ENCODE results near the gene ATF7.

Gene ATF7

DNA sequence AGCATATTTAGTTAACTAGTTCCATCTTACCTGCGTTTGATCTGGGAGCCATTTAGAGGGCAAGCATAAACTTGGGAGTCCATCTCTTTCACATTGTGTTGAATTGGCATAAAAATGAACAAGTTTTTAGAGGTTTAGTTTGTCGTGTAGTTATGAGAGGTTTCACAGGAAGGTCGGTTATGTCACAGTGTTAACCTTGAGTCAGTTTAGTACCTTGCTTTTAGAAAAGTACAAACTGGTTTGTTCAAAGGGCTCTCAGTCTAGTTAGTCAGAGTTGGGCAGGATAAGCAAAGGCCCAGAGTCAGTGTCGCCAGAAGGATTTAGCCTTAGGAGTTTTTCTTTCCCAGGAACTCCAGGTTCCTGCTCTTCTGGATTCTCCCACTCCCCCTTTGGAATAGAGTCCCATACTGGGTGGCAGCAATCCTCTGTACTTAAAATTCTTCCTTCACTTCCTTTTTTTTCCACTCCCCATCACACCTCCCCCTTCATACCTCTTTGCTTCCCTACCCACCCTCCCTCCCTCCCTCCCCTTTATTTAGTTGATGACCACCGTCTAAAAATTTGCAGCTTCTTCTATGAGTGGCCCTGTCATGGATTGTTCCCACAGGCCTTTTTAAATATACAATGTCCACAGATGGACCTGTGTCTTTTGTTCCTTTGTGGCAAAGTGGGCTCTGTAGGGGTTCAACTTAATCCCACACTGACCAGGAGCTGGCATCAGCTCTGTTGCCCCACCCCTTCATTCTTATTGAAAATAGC lies 162.2 kb downstream of the ATF7 start:
- 71 to 74% methylated on average over 5 of the region's 5 CpGs for WGBS, 2 experiments
- Histone ChIP-seq H3K27me3 (ENCODE audit: control insufficient read depth, insufficient read depth, low read length, poor library complexity, severe bottlenecking) (no peaks in the 10 kb centered on the region), H3K4me3 (ENCODE audit: insufficient read depth, low read depth, low read length) (no peak overlapping the region), H3K9me3 (ENCODE audit: control insufficient read depth, low read length) (no peaks in the 10 kb centered on the region), H3K36me3 (ENCODE audit: control insufficient read depth, insufficient read depth, low read length) (peaks cover 94% of the 10 kb centered on the region), H3K27ac (ENCODE audit: insufficient read depth, low read depth, low read length, poor library complexity, severe bottlenecking) (no peak overlapping the region), H3K4me1 (ENCODE audit: control insufficient read depth, insufficient read depth, low read length) (peaks cover 22% of the 10 kb centered on the region)

DNA sequence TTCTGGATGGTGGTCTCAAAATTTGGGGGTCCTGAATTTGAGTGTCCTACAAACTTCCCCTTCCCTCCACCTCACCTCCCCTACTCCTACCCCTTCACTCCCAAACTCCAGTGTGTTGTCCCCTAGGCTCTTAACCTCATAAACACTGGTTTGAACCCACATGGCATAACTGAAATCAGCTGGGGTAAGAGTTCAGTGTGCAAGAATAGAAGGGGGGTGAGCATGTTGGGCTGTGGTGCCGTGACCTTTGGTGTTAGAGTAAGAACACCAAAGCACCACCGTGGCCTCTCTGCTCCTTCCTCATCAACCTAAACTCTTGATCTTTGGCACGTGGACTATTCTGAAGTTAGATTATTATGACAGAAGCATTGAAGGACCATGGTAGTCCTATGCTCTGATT lies 163.2 kb downstream of the ATF7 start:
- H3K4me3 ChIP-seq (ENCODE audit: insufficient read depth, low read depth, low read length) = no peak overlapping the region

DNA sequence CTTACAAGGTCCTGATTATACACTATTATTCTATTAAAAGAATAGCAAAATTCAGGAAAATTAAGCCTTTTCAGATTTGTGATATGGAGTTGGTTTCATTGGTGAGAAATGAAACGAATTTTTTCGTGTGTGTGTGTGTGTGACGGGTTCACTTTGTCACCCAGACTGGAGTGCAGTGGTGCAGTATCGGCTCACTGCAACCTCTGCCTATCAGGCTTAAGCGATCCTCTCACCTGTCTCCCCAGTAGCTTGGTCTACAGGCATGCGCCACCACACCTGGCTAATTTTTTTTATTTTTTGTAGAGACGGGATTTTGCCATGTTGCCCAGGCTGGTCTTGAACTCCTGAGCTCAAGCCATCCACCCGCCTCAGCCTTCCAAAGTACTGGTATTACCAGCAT lies 164.6 kb downstream of the ATF7 start:
- WGBS, 2 experiments = 91 to 96% methylated on average over 8 of the region's 8 CpGs
- H3K4me3 ChIP-seq (ENCODE audit: insufficient read depth, low read depth, low read length) = no peak overlapping the region
- H3K9me3 ChIP-seq (ENCODE audit: control insufficient read depth, low read length) = no peaks in the 10 kb centered on the region
- H3K27ac ChIP-seq (ENCODE audit: insufficient read depth, low read depth, low read length, poor library complexity, severe bottlenecking) = no peak overlapping the region
- no peaks in the 10 kb centered on the region for H3K27me3 ChIP-seq (ENCODE audit: control insufficient read depth, insufficient read depth, low read length, poor library complexity, severe bottlenecking)
- H3K36me3 ChIP-seq (ENCODE audit: control insufficient read depth, insufficient read depth, low read length) = peaks cover 90% of the 10 kb centered on the region
- H3K4me1 ChIP-seq (ENCODE audit: control insufficient read depth, insufficient read depth, low read length) = peaks cover 22% of the 10 kb centered on the region

More for the DNA sequence above, 163.2 kb downstream of the ATF7 start:
- no peak overlapping the region for H3K27ac ChIP-seq (ENCODE audit: insufficient read depth, low read depth, low read length, poor library complexity, severe bottlenecking)
- no peaks in the 10 kb centered on the region for H3K27me3 ChIP-seq (ENCODE audit: control insufficient read depth, insufficient read depth, low read length, poor library complexity, severe bottlenecking)
- WGBS, 2 experiments = 92 to 94% methylated on average over 3 of the region's 3 CpGs
- H3K36me3 ChIP-seq (ENCODE audit: control insufficient read depth, insufficient read depth, low read length) = peaks cover 90% of the 10 kb centered on the region
- peaks cover 22% of the 10 kb centered on the region for H3K4me1 ChIP-seq (ENCODE audit: control insufficient read depth, insufficient read depth, low read length)
- H3K9me3 ChIP-seq (ENCODE audit: control insufficient read depth, low read length) = no peaks in the 10 kb centered on the region

DNA sequence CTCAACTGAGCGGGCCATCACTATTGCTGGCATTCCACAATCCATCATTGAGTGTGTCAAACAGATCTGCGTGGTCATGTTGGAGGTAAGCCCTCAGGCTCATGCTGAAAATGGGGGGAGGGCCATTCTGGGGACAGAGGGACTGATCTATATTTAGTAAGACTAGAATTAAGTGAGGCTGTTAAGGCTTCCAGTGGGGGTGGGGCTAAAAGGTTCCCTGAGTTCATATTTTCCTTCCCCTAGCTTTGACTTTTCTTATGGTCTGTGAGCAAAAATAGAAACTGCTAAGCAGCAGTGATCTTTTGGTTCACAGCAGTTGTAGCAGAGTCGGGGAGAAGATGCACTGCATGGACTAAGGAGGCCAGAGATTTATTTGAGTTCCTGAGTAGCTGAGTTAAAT lies 165.1 kb downstream of the ATF7 start:
- Histone ChIP-seq H3K9me3 (ENCODE audit: control insufficient read depth, low read length) (no peaks in the 10 kb centered on the region), H3K4me1 (ENCODE audit: control insufficient read depth, insufficient read depth, low read length) (peaks cover 22% of the 10 kb centered on the region), H3K27ac (ENCODE audit: insufficient read depth, low read depth, low read length, poor library complexity, severe bottlenecking) (no peak overlapping the region), H3K4me3 (ENCODE audit: insufficient read depth, low read depth, low read length) (no peak overlapping the region), H3K36me3 (ENCODE audit: control insufficient read depth, insufficient read depth, low read length) (peaks cover 90% of the 10 kb centered on the region), H3K27me3 (ENCODE audit: control insufficient read depth, insufficient read depth, low read length, poor library complexity, severe bottlenecking) (no peaks in the 10 kb centered on the region)
- WGBS, 2 experiments = 98% methylated on average over 3 of the region's 3 CpGs

DNA sequence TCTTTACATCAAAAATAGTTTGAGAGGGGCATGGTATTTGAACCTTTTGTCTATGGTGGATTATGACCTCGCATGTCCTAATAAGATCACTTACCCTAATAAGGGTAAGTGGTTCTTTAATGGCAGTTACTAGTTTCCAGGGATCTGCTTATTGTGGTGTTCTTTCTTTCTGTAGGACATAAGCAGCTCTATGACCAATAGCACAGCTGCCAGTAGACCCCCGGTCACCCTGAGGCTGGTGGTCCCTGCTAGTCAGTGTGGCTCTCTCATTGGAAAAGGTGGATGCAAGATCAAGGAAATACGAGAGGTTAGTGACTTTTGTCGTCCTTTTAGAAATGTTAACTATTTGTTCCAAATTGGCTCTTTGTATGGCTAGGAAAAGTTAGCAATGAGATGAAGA lies 167.1 kb downstream of the ATF7 start:
- Histone ChIP-seq H3K36me3 (ENCODE audit: control insufficient read depth, insufficient read depth, low read length) (peaks cover 91% of the 10 kb centered on the region), H3K27me3 (ENCODE audit: control insufficient read depth, insufficient read depth, low read length, poor library complexity, severe bottlenecking) (no peaks in the 10 kb centered on the region)

More for the DNA sequence above, 167.1 kb downstream of the ATF7 start:
- H3K4me3 ChIP-seq (ENCODE audit: insufficient read depth, low read depth, low read length) = no peak overlapping the region
- no peaks in the 10 kb centered on the region for H3K9me3 ChIP-seq (ENCODE audit: control insufficient read depth, low read length)
- 92 to 93% methylated on average over 4 of the region's 4 CpGs for WGBS, 2 experiments
- H3K4me1 ChIP-seq (ENCODE audit: control insufficient read depth, insufficient read depth, low read length) = peaks cover 21% of the 10 kb centered on the region
- H3K27ac ChIP-seq (ENCODE audit: insufficient read depth, low read depth, low read length, poor library complexity, severe bottlenecking) = no peak overlapping the region
